Dendritic cell treated with granulocyte-macrophage colony-stimulating factor and Interleukin-4, amounts not matched to agents 40 ng/mL and 50 ng/mL, for 4 days (primary cell): ENCODE measurements around the gene ZC2HC1B.
"Not testable (repeated sequence)": the region's sequence is repeated elsewhere in the genome, so short reads cannot be mapped to it uniquely, and the experiment has no call there.

Source experiments
- H3K27ac Mint-ChIP-seq: one replicate; pipeline ENCODE4 v1.8.0; 2022; ENCODE audit warnings: mild to moderate bottlenecking, mixed read lengths
- H3K27me3 Mint-ChIP-seq: one replicate; pipeline ENCODE4 v1.8.0; 2022; ENCODE audit warnings: mild to moderate bottlenecking, mixed read lengths
- H3K36me3 Mint-ChIP-seq: one replicate; pipeline ENCODE4 v1.8.0; 2022; ENCODE audit warnings: low read depth, mixed read lengths
- H3K4me1 Mint-ChIP-seq: one replicate; pipeline ENCODE4 v1.8.0; 2022; ENCODE audit warnings: low read depth, mixed read lengths
- H3K4me3 Mint-ChIP-seq: one replicate; pipeline ENCODE4 v1.8.0; 2022; ENCODE audit warnings: mild to moderate bottlenecking, moderate library complexity, mixed read lengths
- H3K9me3 Mint-ChIP-seq: one replicate; pipeline ENCODE4 v1.8.0; 2022; ENCODE audit warnings: mixed read lengths
- intact Hi-C: fragments of 100-400 bp; cut with micrococcal nuclease; formaldehyde crosslinking; loops from one replicate; pipeline ENCODE4 v1.15.0; 2022

Gene ZC2HC1B

DNA sequence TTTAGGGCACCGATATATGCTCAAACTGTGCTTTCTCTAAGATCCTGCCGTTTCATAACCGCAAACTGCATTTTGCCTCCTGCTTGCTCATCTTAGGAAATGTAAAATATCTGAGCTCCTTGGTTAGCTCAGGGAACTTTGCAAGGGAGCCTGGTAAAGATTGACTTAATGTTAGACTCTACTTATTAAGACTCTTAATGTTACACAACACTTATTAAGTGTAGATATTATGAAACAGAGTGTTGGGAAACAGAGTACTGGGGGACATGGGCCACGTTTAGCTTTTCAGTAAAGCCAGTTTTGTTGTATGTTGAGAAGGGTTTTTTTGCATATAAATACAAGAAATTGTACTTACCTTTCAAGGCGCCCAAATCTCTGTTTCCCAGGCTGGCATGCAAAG lies 19.2 kb upstream of the ZC2HC1B start:
- H3K4me3 Mint-ChIP-seq = no peak overlapping the region
- H3K9me3 Mint-ChIP-seq = no peaks in the 10 kb centered on the region
- no peaks in the 10 kb centered on the region for H3K27me3 Mint-ChIP-seq

DNA sequence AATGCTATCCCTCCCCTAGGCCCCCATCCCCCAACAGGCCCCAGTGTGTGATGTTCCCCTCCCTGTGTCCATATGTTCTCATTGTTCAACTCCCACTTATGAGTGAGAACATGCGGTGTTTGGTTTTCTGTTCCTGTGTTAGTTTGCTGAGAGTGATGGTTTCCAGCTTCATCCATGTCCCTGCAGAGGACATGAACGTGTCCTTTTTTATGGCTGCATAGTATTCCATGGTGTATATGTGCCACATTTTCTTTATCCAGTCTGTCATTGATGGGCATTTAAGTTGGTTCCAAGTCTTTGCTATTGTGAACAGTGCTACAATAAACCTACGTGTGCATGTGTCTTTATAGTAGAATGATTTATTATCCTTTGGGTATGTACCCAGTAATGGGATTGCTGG lies 12.6 kb upstream of the ZC2HC1B start:
- peaks cover 100% of the 10 kb centered on the region for H3K36me3 Mint-ChIP-seq
- H3K27me3 Mint-ChIP-seq, H3K9me3 Mint-ChIP-seq, H3K27ac Mint-ChIP-seq, intact Hi-C loops, H3K4me3 Mint-ChIP-seq: not testable (repeated sequence)
- peaks cover 28% of the 10 kb centered on the region for H3K4me1 Mint-ChIP-seq

More for the DNA sequence above, 19.2 kb upstream of the ZC2HC1B start:
- Mint-ChIP-seq H3K36me3 (peaks cover 59% of the 10 kb centered on the region), H3K4me1 (peaks cover 31% of the 10 kb centered on the region), H3K27ac (no peak overlapping the region)
- intact Hi-C loops = loop anchor here (10.0 kb wide), 2 partner anchors 170 to 250 kb away; partner anchors contain the start of gene SF3B5

DNA sequence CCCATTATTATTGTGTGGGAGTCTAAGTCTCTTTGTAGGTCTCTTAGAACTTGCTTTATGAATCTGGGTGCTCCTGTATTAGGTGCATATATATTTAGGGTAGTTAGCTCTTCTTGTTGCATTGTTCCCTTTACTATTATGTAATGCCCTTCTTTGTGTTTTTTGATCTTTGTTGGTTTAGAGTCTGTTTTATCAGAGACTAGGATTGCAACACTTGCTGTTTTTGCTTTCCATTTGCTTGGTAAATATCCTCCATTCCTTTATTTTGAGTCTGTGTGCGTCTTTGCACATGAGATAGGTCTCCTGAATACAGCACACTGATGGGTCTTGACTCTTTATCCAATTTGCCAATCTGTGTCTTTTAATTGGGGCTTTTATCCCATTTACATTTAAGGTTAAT lies 9.2 kb upstream of the ZC2HC1B start:
- H3K9me3 Mint-ChIP-seq, intact Hi-C loops, H3K4me3 Mint-ChIP-seq, H3K27me3 Mint-ChIP-seq, H3K27ac Mint-ChIP-seq: not testable (repeated sequence)
- Mint-ChIP-seq H3K4me1 (peaks cover 13% of the 10 kb centered on the region), H3K36me3 (peaks cover 99% of the 10 kb centered on the region)

DNA sequence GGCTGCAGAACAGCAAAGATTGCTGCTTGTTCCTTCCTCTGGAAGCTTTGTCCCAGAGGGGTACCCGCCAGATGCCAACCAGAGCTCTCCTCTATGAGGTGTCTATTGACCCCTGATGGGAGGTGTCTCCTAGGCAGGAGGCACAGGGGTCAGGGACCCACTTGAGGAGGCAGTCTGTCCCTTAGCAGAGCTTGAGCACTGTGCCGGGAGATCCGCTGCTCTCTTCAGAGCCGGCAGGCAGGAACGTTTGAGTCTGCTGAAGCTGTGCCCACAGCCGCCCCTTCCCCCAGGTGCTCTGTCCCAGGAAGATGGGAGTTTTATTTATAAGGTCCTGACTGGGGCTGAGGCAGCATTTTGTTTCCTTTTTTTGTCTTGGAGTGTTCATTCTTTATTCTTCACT lies 7.5 kb upstream of the ZC2HC1B start:
- H3K27ac Mint-ChIP-seq, H3K27me3 Mint-ChIP-seq, H3K4me3 Mint-ChIP-seq, H3K9me3 Mint-ChIP-seq, intact Hi-C loops: not testable (repeated sequence)
- peaks cover 99% of the 10 kb centered on the region for H3K36me3 Mint-ChIP-seq
- H3K4me1 Mint-ChIP-seq = peaks cover 13% of the 10 kb centered on the region

DNA sequence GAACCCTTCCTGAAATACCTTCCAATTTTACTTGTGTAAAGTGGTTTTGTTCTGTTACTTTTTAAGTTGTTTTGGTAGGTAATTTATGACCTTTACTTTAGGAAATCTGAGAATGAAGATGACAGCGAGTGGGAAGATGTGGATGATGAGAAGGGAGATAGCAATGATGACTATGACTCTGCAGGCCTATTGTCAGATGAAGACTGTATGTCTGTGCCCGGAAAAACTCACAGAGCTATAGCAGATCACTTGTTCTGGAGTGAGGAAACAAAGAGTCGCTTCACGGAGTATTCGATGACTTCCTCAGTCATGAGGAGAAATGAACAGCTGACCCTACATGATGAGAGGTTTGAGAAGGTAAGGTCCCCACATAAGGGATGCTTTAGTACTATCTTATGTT lies 6.6 kb upstream of the ZC2HC1B start:
- intact Hi-C loops = no loop called here

DNA sequence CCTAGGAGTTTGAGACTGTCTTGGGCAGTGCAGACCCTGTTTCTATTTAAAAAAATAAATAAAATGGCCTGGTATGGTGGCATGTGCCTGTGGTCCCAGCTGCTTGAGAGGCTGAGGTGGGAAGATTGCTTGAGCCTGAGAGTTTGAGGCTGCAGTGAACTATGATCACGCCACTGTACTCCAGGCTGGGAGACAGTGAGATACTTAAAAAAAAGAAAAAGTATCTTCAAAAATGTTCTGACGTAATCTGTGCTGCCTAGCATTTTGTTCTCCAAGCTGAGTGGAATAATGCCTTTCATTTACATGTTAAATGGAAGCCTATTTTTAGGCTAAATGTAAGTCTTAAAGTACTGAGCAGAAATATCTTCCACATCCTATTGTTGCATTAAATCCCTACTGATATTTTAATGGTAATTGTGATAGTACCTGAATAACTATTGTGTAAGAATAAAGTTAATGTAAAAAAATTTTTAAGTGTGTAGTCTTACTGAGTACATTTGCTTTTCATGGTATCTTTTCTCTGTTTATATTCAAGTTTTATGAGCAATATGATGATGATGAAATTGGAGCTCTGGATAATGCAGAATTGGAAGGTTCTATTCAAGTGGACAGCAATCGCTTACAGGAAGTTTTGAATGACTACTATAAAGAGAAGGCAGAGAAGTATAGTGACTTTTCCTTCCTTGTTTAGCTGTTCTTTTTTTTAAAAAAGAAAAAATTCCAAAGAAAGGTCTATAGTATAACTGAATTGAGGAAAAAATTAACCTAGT lies 4.2 kb upstream of the ZC2HC1B start:
- Mint-ChIP-seq H3K27me3 (no peaks in the 10 kb centered on the region), H3K36me3 (peaks cover 96% of the 10 kb centered on the region), H3K9me3 (no peaks in the 10 kb centered on the region)

More for the DNA sequence above, 6.6 kb upstream of the ZC2HC1B start:
- Mint-ChIP-seq H3K36me3 (peaks cover 99% of the 10 kb centered on the region), H3K27me3 (no peaks in the 10 kb centered on the region), H3K9me3 (no peaks in the 10 kb centered on the region), H3K4me3 (no peak overlapping the region), H3K27ac (no peak overlapping the region), H3K4me1 (peaks cover 11% of the 10 kb centered on the region)

DNA sequence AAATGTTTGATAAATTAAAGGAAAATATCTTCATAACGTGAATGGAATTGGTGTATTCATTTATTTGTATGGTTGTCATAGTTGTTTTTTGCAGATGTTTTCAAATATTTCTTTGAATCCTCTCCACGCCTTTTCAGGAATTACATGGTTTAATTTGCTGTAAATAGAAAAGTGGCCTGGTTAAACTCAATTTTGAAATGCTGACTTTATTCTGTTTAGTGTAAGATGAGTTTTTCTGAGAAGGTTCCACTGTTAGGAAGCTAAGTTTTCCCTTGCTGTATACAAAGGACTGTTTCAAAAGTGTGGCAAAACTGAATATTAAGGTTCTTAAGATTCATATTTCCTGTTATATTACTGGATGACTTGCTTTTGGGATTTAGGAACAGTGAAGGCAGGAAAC lies 503 bp upstream of the ZC2HC1B start:
- Mint-ChIP-seq H3K9me3 (no peaks in the 10 kb centered on the region), H3K36me3 (peaks cover 73% of the 10 kb centered on the region), H3K27ac (no peak overlapping the region), H3K4me3 (no peak overlapping the region), H3K27me3 (no peaks in the 10 kb centered on the region), H3K4me1 (no peaks in the 10 kb centered on the region)
- intact Hi-C loops = no loop called here

More for the DNA sequence above, 4.2 kb upstream of the ZC2HC1B start:
- H3K4me3 Mint-ChIP-seq = no peak overlapping the region
- H3K4me1 Mint-ChIP-seq = no peaks in the 10 kb centered on the region
- intact Hi-C loops = no loop called here
- no peak overlapping the region for H3K27ac Mint-ChIP-seq

DNA sequence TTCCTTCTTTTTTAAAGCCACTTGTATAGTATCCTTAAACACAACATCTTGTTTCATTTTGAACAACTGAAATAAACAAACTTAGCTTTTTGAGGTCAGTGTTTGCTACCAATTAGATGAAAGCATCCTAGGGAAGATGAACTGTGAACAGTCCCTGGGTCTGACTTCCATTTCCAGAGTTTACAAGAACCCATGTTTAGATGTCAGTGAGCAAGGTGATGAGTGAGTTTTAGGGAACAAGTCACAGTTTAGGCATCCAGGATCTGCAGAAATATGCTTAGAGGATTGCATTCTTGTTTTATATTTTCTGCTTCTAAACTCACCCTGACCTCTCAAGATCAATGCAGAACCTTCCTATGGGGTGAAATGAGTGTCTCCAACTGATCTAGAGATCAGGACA lies 3.0 kb downstream of the ZC2HC1B start:
- Mint-ChIP-seq H3K9me3 (no peaks in the 10 kb centered on the region), H3K4me1 (peaks cover 5% of the 10 kb centered on the region), H3K4me3 (no peak overlapping the region), H3K27ac (no peak overlapping the region), H3K27me3 (no peaks in the 10 kb centered on the region), H3K36me3 (peaks cover 39% of the 10 kb centered on the region)
- intact Hi-C loops = no loop called here

DNA sequence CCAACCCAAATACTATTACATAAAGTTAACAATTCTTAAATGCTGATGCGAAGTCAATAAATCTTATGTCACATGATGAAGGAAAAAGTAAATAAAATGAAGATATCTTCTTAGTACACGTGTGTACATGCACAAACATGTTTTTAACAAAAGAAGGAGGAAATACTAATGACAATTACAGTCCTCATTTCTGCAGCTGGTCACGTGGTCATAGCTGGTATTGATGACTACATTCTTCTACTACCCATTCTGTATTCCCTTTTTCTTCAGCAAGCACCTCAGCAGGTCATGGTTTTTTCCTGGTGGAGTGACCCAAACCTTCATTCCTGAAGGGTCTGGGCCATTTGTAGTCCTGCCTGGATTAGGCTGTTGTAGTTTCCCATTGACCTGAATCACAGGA lies 4.5 kb downstream of the ZC2HC1B start:
- Mint-ChIP-seq H3K4me1 (peaks cover 12% of the 10 kb centered on the region), H3K36me3 (peaks cover 23% of the 10 kb centered on the region)
- H3K27me3 Mint-ChIP-seq, H3K27ac Mint-ChIP-seq, intact Hi-C loops, H3K9me3 Mint-ChIP-seq, H3K4me3 Mint-ChIP-seq: not testable (repeated sequence)

DNA sequence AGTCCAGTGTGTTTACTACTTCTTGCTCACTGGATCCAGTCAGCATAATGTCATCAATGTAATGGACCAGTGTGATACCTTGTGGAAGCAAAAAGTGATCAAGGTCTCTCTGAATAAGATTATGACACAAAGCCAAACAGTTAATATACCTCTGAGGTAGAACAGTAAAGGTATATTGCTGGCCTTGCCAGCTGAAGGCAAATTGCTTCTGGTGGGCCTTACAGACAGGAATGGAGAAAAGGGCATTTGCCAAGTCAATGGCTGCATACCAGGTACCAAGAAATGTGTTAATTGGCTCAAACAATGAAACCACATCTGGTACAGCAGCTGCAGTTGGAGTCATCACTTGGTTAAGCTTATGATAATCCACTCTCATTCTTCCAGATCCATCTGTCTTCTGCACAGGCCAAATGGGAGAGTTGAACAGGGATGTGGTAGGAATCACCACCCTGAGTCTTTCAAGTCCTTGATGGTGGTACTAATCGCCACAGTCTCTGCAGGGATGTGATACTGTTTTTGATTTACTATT lies 7.0 kb downstream of the ZC2HC1B start:
- Mint-ChIP-seq H3K4me1 (peaks cover 18% of the 10 kb centered on the region), H3K9me3 (peaks cover 11% of the 10 kb centered on the region)
- H3K27me3 Mint-ChIP-seq, H3K4me3 Mint-ChIP-seq, intact Hi-C loops, H3K27ac Mint-ChIP-seq, H3K36me3 Mint-ChIP-seq: not testable (repeated sequence)

DNA sequence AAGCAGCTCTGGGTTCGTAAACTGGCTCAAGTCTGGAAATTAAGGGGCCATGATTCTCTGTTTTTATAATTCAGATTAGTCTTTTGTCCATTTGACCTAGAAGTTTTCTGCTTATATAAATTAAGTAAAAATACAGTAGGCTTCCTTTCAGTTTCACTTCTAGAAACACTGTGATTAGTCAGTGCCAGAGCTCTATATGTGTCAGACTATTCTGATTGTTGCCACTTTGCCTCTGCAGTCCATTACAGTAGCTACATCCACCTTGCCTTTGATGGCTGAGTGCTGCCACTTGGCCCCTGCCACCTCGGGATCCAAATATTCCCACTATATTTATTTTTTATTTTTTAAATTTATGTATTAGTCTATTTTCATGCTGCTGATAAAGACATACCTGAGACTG lies 7.9 kb downstream of the ZC2HC1B start:
- Mint-ChIP-seq H3K4me1 (peaks cover 18% of the 10 kb centered on the region), H3K9me3 (peaks cover 11% of the 10 kb centered on the region), H3K27me3 (no peaks in the 10 kb centered on the region), H3K4me3 (no peak overlapping the region), H3K36me3 (no peaks in the 10 kb centered on the region), H3K27ac (no peak overlapping the region)
- intact Hi-C loops = no loop called here

DNA sequence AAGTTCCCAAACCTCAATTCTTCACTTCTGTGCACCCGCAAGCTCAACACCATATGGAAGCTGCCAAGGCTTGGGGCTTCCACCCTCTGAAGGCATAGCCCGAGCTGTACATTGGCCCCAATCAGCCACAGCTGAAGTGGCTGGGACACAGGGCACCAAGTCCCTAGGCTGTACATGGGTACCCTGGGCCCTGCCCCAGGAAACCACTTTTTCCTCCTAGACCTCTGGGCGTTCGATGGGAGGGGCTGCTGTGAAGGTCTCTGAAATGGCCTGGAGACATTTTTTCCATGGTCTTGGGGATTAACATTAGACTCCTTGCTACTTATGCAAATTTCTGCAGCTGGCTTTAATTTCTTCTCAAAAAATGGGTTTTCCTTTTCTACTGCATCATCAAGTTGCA lies 9.3 kb downstream of the ZC2HC1B start:
- not testable (repeated sequence) for H3K27me3 Mint-ChIP-seq, H3K4me3 Mint-ChIP-seq

DNA sequence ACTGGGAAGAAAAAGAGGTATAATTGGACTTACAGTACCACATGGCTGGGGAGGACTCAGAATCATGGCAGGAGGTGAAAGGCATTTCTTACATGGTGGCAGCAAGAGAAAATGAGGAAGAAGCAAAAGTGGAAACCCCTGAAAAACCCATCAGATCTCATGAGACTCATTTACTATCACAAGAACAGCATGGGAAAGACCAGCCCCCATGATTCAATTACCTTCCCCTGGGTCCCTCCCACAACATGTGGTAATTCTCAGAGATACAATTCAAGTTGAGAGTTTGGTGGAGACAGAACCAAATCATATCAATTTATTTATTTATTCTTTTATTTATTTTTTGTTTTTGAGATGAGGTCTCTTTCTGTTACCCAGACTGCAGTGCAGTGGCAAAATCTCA lies 10.2 kb downstream of the ZC2HC1B start:
- intact Hi-C loops, H3K36me3 Mint-ChIP-seq, H3K27ac Mint-ChIP-seq, H3K27me3 Mint-ChIP-seq, H3K4me3 Mint-ChIP-seq: not testable (repeated sequence)
- Mint-ChIP-seq H3K4me1 (peaks cover 18% of the 10 kb centered on the region), H3K9me3 (peaks cover 21% of the 10 kb centered on the region)

More for the DNA sequence above, 9.3 kb downstream of the ZC2HC1B start:
- peaks cover 19% of the 10 kb centered on the region for H3K9me3 Mint-ChIP-seq
- H3K4me1 Mint-ChIP-seq = peaks cover 18% of the 10 kb centered on the region
- H3K27ac Mint-ChIP-seq = peak overlapping the region; percentile 55
- H3K36me3 Mint-ChIP-seq, intact Hi-C loops: not testable (repeated sequence)

DNA sequence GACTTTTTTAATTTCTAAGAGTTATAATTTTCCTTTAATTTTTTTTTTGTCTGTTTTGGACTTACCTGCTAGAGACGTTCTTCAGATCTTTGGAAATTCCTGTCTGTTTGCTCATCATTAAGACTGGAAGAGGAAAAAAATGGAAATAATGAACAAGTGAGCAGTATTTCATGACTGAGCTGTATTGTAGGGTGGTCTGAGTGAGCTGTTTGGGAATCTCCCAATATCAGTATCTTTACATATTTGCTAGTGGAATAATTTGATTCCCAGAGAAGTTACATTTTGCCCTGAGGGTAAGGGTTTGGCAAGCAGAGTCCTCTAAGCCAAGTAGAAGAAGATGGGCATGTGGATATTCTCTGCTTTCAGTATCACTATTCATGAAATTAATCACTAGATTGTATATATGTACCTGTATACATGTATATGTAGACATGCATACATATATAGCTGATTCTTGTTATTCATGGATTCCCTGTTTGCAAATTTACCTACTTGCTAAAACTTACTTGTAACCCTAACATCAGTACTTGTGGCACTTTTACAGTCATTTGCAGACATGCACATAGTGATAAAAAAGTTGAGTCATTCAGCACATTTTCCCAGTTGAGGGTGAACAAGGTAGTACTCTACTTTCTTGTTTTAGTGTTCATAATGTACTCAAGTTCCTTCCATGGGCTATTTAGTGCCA lies 13.5 kb downstream of the ZC2HC1B start:
- Mint-ChIP-seq H3K27me3 (no peaks in the 10 kb centered on the region), H3K36me3 (no peaks in the 10 kb centered on the region), H3K4me3 (no peak overlapping the region), H3K4me1 (peaks cover 8% of the 10 kb centered on the region), H3K27ac (no peak overlapping the region), H3K9me3 (peaks cover 21% of the 10 kb centered on the region)
- intact Hi-C loops = no loop called here
